SK-N-SH treated with all-trans-retinoic acid at 6 μM for 48 hours (cell line): ENCODE data around the gene PEX16.

Experiments used
- ATAC-seq: fragments of 200-7000 bp; cut with Tn5 transposase; 3 replicates; pipeline ENCODE4 v1.9.1; 2020; ENCODE audit warnings: mild to moderate bottlenecking, moderate library complexity
- ARNTL ChIP-seq: fragments of 450-650 bp; formaldehyde crosslinking; IDR thresholded peaks from 2 replicates; pipeline ENCODE4 v1.5.0; 2020; ENCODE audit warnings: low read depth, mild to moderate bottlenecking, moderate library complexity, borderline replicate concordance
- BACH2 ChIP-seq: fragments of 250-450 bp; sonication (Bioruptor Pico); IDR thresholded peaks from 2 replicates; pipeline ENCODE4 v1.9.0; 2021; ENCODE audit warnings: mild to moderate bottlenecking, borderline replicate concordance
- CREB5 ChIP-seq: fragments of 250-450 bp; sonication (Bioruptor Pico); IDR thresholded peaks from 2 replicates; pipeline ENCODE4 v1.5.1; 2020; ENCODE audit warnings: low read depth, mild to moderate bottlenecking, moderate library complexity
- CSDC2 ChIP-seq: fragments of 250-450 bp; sonication (Bioruptor Pico); IDR thresholded peaks from 2 replicates; pipeline ENCODE4 v1.5.0; 2020; ENCODE audit warnings: mild to moderate bottlenecking, moderate library complexity
- CSRNP3 ChIP-seq: fragments of 250-450 bp; sonication (Bioruptor Pico); IDR thresholded peaks from 2 replicates; pipeline ENCODE4 v1.5.1; 2021; ENCODE audit warnings: mild to moderate bottlenecking, moderate library complexity
- ESRRG ChIP-seq: fragments of 250-450 bp; sonication (Bioruptor Pico); IDR thresholded peaks from 2 replicates; pipeline ENCODE4 v1.6.1; 2021; ENCODE audit warnings: mild to moderate bottlenecking
- GLIS3 ChIP-seq: fragments of 250-450 bp; sonication (Bioruptor Pico); IDR thresholded peaks from 2 replicates; pipeline ENCODE4 v1.5.0; 2020; ENCODE audit warnings: mild to moderate bottlenecking, moderate library complexity
- ISL1 ChIP-seq: fragments of 250-450 bp; sonication (Bioruptor Pico); IDR thresholded peaks from 2 replicates; pipeline ENCODE4 v2.1.2; 2022; ENCODE audit warnings: mild to moderate bottlenecking, moderate library complexity
- OSR1 ChIP-seq: fragments of 250-450 bp; sonication (Bioruptor Pico); IDR thresholded peaks from 2 replicates; pipeline ENCODE4 v1.8.0; 2022; ENCODE audit warnings: moderate library complexity, mild to moderate bottlenecking, inconsistent platforms
- PATZ1 ChIP-seq: fragments of 250-450 bp; sonication (Bioruptor Pico); IDR thresholded peaks from 2 replicates; pipeline ENCODE4 v1.8.0; 2020; ENCODE audit warnings: mild to moderate bottlenecking, moderate library complexity, borderline replicate concordance
- POU6F1 ChIP-seq: fragments of 250-450 bp; sonication (Bioruptor Pico); IDR thresholded peaks from 2 replicates; pipeline ENCODE4 v1.8.0; 2021; ENCODE audit warnings: low read depth, mild to moderate bottlenecking, moderate library complexity, borderline replicate concordance
- PPARA ChIP-seq: fragments of 250-450 bp; sonication (Bioruptor Pico); IDR thresholded peaks from 2 replicates; pipeline ENCODE4 v1.5.0; 2020; ENCODE audit warnings: mild to moderate bottlenecking, borderline replicate concordance
- RARB ChIP-seq: fragments of 250-450 bp; sonication (Bioruptor Pico); IDR thresholded peaks from 2 replicates; pipeline ENCODE4 v1.8.0; 2021; ENCODE audit warnings: mild to moderate bottlenecking, moderate library complexity
- SNAI2 ChIP-seq: fragments of 250-450 bp; sonication (Bioruptor Pico); IDR thresholded peaks from 2 replicates; pipeline ENCODE4 v1.5.0; 2020; ENCODE audit warnings: mild to moderate bottlenecking, moderate library complexity
- TCF4 ChIP-seq: fragments of 250-450 bp; sonication (Bioruptor Pico); IDR thresholded peaks from 2 replicates; pipeline ENCODE4 v1.8.0; 2021; ENCODE audit warnings: mild to moderate bottlenecking, moderate library complexity, borderline replicate concordance
- TOX ChIP-seq: fragments of 250-450 bp; sonication (Bioruptor Pico); IDR thresholded peaks from 2 replicates; pipeline ENCODE4 v1.8.0; 2021; ENCODE audit warnings: mild to moderate bottlenecking, moderate library complexity, borderline replicate concordance
- TSHZ2 ChIP-seq: fragments of 250-450 bp; sonication (Bioruptor Pico); IDR thresholded peaks from 2 replicates; pipeline ENCODE4 v1.5.0; 2020; ENCODE audit warnings: mild to moderate bottlenecking, moderate library complexity
- ZC3H10 ChIP-seq: fragments of 250-450 bp; sonication (Bioruptor Pico); IDR thresholded peaks from 2 replicates; pipeline ENCODE4 v1.5.1; 2021; ENCODE audit warnings: mild to moderate bottlenecking, moderate library complexity
- ZFP3 ChIP-seq: fragments of 250-450 bp; sonication (Bioruptor Pico); IDR thresholded peaks from 2 replicates; pipeline ENCODE4 v1.5.0; 2020; ENCODE audit warnings: mild to moderate bottlenecking, moderate library complexity
- ZFP30 ChIP-seq: fragments of 450-650 bp; formaldehyde crosslinking; IDR thresholded peaks from 2 replicates; pipeline ENCODE4 v1.5.0; 2022; ENCODE audit warnings: mild to moderate bottlenecking, moderate library complexity
- ZNF565 ChIP-seq: fragments of 450-650 bp; formaldehyde crosslinking; conservative IDR thresholded peaks from 2 replicates; pipeline ENCODE4 v1.5.0; 2020; ENCODE audit warnings: low read depth, mild to moderate bottlenecking, moderate library complexity
- ZNF70 ChIP-seq: fragments of 450-650 bp; formaldehyde crosslinking; IDR thresholded peaks from 2 replicates; pipeline ENCODE4 v1.5.0; 2020; ENCODE audit warnings: mild to moderate bottlenecking, moderate library complexity
- ZNF8 ChIP-seq: fragments of 450-650 bp; formaldehyde crosslinking; IDR thresholded peaks from 2 replicates; pipeline ENCODE4 v1.5.0; 2020; ENCODE audit warnings: mild to moderate bottlenecking, moderate library complexity

The PEX16 gene

GRCh38 chr11:45872651-45873356 lies 44.9 kb downstream of the PEX16 start:
- TF ChIP-seq TCF4 (CRISPR knock-in tag) (peak; percentile 48; the same call in 1 of the 2 replicates), ARNTL (no peak), ZFP3 (CRISPR knock-in tag) (peak; percentile 41; the same call in 1 of the 2 replicates), ZNF8 (CRISPR knock-in tag) (no peak), TOX (CRISPR knock-in tag) (no peak), SNAI2 (no peak), OSR1 (no peak), CREB5 (CRISPR knock-in tag) (no peak), PATZ1 (CRISPR knock-in tag) (no peak), TSHZ2 (CRISPR knock-in tag) (0 out of 2 replicates have a peak, but pooled peaks have one; percentile 29), ZFP30 (CRISPR knock-in tag) (no peak), RARB (CRISPR knock-in tag) (no peak), CSRNP3 (CRISPR knock-in tag) (no peak), ZNF565 (CRISPR knock-in tag) (no peak), PPARA (CRISPR knock-in tag) (no peak), ESRRG (CRISPR knock-in tag) (no peak), ZC3H10 (CRISPR knock-in tag) (no peak), POU6F1 (CRISPR knock-in tag) (no peak), GLIS3 (CRISPR knock-in tag) (no peak), ZNF70 (CRISPR knock-in tag) (no peak), BACH2 (CRISPR knock-in tag) (no peak), CSDC2 (CRISPR knock-in tag) (no peak), ISL1 (no peak)
- peak; percentile 99 for ATAC-seq

GRCh38 chr11:45871638-45872037 lies 46.0 kb downstream of the PEX16 start:
- no peak for ATAC-seq
- no peak for TF ChIP-seq GLIS3 (CRISPR knock-in tag)
- TF ChIP-seq CREB5 (CRISPR knock-in tag), result no peak
- no peak for TF ChIP-seq TSHZ2 (CRISPR knock-in tag)
- no peak for TF ChIP-seq PPARA (CRISPR knock-in tag)
- no peak for TF ChIP-seq POU6F1 (CRISPR knock-in tag)
- TF ChIP-seq ZNF565 (CRISPR knock-in tag), result no peak
- TF ChIP-seq ARNTL, result no peak
- TF ChIP-seq BACH2 (CRISPR knock-in tag), result no peak
- no peak for TF ChIP-seq ZC3H10 (CRISPR knock-in tag)
- TF ChIP-seq ESRRG (CRISPR knock-in tag), result no peak
- TF ChIP-seq CSDC2 (CRISPR knock-in tag), result no peak
- no peak for TF ChIP-seq ZFP30 (CRISPR knock-in tag)
- no peak for TF ChIP-seq RARB (CRISPR knock-in tag)
- no peak for TF ChIP-seq ZNF8 (CRISPR knock-in tag)
- TF ChIP-seq TCF4 (CRISPR knock-in tag), result no peak
